ENCODE data around the gene SGPP1.
"Not testable (repeated sequence)": the region's sequence is repeated elsewhere in the genome, so short reads cannot be mapped to it uniquely, and the experiment has no call there.

SGPP1 gene

DNA sequence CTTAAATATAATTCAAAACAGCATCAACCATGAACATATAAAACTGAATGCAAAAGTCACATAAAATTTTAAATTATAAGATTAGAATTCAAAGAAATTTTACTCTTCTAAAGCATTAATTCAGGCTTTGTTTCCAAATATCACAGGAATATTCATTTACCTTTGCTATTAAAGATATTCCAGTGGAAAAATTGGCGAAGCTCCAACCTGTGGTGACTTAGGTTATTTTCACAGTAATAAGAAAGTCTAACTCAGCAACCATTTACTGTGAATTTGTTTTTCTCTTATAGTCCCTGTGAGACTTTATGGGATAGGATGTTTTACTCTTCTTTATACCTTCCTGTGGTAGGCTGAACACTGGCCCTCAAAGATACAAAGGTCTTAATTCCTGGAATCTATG, 89.4 kb downstream of the SGPP1 start:
- no peak for DNase-seq (ENCODE audit: low read depth in 2 of 2)

DNA sequence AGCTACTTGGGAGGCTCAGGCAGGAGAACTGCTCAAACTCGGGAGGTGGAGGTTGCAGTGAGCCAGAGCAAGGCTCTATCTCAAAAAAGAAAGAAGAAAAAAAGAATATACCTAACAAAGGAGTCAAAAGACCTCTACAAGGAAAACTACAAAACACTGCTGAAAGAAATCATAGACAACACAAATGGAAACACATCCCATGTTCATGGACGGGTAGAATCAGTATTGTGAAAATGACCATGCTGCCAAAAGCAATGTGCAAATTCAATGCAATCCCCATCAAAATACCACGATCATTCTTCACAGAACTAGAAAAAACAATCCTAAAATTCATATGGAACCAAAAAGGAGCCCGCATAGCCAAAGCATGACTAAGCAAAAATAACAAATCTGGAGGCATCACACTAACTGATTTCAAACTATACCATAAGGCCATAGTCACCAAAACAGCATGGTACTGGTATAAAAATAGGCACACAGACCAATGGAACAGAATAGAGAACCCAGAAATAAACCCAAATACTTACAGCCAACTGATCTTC, 91.7 kb downstream of the SGPP1 start:
- not testable (repeated sequence) for DNase-seq (ENCODE audit: low read depth in 2 of 2)
